HPDE6-E6E7 (cell line): ENCODE measurements around the gene ZMIZ1.

Experiments
- DNase-seq: peaks from one replicate; pipeline ENCODE4 v3.0.0; 2011; ENCODE audit warnings: missing footprints; ENCODE audit errors: extremely low spot score

Gene ZMIZ1

DNA sequence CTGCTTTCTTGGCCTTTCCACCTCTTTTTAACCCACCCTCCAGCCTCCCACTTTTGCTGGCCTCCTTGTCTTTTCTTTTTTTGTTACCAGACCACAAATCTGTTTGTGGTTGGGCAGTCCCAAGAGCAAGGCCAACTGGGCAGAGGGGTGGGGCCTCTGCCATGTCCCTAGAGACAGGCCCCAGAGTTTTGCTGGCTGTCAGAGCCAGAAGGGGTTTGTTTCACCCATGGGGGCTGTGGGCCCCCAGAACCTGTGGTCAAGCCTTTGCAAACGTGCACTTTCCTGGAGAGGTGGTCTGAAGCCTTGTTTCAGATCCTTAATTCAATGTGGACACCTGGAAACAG is 10.3 kb downstream of the ZMIZ1 start:
- no peak for DNase-seq

DNA sequence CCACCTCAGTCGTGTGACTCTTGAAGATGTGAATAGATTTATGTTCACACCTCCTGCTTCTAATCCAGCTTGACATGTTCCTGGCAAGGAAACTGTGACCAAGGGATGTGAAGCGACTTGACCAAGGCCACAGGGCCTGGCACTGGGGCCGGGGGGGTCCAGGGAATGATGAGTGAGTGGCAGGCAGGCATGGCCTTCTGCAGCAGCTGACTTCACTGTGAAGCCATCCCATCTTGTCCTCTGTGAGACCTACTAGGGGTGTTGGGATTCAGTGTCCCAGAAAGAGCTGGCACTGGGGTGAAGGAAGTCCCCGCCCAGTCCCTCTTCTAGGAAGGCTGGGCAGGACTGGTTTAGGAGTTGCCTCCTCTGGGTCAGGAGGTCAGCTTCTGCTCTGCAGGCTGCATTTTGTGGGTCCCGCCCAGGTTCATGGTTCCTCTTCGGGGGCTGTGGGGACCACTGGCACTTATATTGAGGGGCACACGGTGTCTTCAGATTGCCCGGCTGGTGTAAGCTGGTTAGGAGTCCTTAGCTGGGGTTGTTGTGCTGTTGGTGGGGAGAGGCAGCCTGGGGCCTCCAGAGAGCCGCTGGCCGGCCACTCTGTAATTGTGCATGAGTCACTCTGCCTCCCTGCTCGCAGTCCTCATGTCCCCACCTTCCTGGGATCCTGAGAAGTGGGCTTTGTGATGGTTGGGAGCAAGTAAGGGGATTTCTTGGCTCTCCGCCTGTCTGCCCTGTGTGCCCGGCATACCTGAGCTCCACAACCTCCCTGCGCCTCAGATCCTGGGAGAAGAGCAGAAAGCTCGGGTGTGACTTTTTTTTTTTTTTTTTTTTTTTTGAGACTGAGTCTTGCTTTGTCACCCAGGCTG is 11.0 kb downstream of the ZMIZ1 start:
- DNase-seq, result no peak

DNA sequence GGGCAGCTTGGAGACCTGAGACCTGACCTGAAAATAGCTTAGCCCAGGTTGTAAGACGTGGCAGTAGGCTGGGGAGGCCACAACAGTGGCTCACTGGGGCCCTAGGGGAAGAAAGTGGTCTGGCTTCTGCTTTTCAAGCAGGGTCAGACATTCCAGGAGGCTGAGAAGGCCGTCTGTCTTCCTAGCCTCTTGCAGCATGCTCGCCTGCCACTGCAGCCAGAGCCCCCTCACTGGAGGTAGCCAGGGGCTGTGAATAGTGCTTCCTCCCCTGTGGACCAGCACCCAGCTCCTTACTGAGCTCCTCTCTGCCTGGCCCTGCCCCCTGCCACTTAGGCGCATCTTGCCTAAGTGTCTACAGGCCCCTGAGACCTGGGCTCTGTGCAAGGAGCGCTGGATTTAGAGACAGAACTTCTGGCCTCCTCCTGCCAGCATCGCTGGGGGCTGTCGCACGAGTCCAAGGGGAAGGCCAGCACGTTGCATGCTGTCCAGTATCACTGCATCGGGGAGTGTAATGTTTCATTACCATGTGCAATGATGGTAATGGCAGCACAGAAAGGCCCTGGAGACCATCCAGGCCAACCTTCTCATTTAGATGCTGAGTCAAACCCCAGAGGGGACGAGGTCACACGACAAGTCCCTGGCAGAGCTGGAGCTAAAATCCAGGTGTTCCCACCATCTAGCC is 12.7 kb downstream of the ZMIZ1 start:
- no peak for DNase-seq

DNA sequence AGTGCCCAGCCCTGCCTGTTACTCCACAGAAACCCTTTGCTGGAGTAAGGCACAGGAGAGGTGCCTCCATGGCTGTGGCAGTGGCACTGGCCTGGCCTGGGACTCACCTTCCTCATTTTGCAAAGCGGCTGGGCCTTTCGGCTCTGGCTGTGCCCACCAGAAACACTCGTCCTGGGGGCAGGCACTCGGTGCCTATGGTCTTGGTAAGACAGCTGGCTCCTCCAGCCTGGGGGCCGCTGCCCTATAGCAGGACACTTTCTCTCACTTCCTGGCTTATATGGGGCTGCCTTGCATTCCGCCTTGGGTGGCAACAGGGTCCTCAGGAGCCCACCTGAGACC is 13.2 kb downstream of the ZMIZ1 start:
- DNase-seq, result no peak

DNA sequence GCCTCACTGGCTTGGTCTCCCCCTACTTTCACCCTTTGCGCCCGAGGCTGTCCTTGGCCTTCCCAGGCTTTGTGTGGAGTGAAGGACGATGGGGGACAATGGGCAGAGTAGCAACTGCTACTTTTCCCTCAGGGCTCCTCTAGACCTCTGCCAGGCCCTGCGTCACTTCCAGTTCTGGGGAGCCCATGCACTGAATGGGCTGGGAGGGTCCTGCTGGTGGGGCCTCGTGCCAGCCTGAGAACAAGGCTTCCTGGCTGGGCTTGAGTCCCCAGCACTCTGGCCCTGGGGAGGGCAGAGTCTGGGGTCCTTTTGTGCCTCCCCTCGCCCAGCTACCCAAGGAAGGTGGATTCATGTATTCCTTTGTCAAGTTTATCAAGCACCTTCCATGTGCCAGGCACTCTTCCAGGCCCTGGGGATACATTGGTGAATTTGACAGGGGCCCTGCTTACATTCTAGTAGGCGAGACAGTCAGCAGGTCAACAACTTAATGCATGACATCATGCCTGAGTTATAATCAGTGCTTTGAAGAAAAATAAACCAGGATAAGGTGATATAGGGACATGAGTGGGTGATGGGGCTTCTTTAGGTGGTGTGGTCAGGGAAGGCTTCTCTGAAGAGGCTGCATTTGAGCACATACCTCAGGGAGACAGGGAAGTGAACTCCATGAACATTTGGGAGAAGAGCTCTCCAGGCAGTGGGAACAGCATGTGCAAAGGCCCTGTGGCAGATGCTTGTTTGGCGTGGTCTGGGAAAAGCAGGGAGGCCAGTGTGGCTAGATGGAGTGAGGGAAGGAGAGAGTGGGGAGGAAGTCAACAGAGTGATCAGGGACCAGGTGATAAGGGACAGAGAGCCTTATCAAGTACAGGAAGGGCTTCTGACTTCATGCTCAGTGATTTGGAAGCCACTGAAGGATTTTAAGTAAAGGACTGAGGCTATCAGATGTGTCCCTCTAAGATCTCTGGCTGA is 14.1 kb downstream of the ZMIZ1 start:
- no peak for DNase-seq

DNA sequence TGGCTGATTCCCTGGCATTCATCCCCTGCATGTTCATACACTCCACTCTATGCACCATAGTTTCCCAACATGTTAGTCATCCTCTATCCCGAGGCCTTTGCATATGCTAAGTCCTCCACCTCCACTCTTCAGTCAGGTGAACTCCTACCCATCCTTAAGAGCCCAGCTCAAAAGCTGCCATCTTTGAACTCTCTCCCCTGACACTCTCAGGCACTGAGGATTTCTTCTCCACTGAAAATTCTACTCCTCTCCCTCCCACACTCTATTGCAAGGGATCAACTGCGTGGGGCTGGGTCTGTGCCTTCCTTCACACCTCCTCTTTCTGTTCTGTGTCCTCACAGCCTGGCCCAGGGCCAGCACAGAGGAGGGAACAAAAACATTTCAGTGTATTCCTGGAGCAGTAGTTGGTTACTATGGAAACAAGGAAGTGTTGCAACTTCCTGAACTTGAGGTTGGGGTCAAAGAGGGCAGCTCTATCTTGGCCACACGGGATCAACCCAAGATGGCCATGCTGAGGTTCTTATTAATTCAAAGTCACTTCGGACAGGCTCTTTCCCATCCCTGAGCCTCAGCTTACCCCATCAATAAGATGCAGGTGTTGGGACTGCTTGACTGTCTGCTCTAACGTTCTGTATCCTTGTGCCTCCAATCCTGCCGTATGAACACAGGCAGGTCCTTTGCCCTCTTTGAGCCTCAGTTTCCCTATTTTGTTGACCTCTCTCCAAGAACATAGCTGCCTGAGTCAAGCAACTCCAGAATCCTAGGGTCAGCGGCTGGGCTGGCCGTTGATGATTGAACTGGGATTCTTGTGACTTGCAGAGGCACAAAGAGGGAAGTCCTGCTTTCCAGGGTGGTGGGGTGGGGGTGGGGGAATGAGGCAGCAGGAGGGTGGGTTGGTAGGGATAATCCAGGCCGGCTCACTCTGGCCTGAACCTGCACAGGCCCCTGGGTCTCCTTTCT is 15.5 kb downstream of the ZMIZ1 start:
- peak; percentile 79 for DNase-seq

DNA sequence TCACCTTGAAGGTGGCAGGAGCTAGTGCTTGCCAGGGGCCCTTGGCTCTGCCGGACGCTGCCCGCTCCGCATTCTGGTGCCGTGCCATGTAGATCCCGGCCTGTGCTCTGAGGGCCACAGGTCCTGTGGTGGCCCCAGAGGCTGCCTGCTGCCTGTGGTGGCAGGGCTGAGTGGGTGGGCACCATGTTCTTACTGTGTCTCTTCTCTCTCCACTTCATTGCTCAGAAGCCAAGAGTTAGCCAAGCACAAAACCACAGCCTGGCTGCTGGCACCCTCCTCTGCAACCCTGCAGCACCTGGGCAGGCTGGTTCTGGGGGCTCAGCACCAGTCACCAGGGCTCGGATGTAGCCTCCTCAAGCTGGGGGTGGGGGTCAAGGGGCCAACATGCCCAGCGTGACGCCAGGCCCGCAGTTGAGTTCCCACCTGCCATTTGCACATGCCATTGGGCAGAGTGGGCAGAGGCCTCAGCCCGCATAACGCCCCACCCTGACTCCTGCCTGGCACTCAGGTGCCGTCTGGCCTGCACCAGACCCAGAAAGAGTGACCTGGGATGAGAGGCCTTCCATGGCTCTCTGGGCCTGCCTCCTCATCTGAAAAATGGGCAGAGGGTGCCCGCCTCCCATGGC is 16.3 kb downstream of the ZMIZ1 start:
- DNase-seq, result no peak

DNA sequence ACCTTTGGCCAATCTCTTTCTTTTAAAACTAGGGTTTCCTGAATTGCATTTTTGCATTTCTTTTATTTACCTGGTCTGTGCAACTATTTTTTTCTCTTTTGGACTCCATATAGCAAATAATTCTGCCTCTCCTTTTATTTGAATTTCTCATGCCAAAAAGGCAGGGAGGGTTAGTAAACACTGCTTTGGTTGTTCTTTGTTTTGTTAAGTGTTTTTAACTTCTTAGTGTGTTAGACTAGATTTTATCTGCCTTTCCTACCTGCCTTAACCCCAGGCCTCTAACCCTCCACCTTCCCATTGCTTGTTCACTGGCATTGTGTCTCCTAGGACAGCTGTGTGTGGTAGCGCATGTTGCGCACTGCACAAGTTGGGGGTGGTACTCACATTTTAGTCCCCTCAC is 18.1 kb downstream of the ZMIZ1 start:
- DNase-seq, result no peak

DNA sequence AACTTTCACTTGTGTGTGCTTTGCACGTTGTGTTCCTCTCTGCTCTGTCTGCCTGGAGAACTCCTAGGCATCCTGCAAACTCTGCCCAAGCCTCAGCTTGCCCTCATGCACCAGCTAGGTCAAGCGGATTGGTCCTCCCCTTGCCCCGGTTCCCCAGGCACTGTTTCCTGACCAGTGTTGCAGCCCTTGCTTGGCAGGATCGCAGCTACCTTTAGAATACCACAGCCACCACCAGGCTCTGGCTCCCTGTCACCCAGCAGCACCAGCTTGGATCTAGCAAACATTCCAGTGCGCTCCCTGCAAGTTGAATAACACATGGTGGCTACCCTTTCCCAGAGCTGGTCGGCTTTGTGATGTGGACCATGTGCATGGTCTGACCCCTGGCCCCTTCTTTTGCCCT is 19.0 kb downstream of the ZMIZ1 start:
- DNase-seq, result no peak

DNA sequence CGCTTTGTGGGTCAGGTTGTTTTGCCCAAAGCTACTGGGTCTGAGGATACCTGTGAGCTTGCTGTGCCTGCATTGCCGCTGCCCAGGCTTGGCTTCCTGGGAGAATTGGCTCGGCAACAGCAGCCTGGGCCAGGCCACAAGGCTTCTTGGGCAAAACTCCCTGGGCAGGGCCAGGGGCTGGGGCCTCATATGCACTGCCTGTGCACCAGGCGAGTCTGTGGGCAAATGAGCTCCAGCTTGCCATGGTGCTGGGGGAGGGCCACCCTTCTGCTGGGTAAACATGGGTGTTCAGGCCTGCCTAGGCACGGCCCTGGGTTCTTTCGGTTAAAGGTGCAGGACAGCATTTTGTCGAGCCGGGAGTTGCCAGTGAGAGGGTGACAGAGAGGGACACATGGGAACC is 19.4 kb downstream of the ZMIZ1 start:
- DNase-seq, result no peak

DNA sequence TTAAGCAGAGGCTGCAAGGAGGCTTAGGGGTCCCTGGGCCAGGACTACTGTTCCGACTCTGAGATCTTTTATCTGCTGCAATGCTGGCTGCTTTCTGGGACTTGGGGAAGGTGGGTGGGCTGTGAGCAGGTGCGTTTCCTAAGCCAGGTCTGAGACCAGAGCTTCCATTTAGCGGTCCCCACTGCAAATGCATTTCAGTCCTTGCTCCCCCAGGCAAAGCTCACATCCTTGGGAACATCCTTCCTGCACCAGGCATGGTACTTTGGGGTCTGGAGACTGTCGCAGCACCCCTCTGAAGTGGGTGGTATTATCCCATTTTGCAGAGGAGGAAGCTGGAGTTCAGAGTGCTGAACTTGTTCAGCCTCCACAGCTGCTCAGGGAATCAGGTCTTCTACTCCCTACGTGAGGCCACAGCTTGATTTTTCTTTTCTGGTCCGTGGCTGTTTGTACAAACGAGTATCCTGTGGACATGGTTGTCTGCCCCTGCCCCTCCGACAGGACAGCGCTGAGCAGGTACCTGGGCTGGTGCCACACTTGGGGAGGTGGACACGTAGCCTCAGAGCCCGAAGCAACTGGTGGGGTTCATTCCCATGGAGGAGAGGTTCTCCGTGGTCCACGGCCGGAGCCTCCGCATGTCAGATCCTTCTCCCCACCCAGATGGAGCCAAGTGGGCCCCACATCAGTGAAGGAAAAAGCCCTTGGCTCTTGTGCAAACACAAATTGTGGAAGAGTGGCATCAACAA is 20.0 kb downstream of the ZMIZ1 start:
- DNase-seq, result no peak

DNA sequence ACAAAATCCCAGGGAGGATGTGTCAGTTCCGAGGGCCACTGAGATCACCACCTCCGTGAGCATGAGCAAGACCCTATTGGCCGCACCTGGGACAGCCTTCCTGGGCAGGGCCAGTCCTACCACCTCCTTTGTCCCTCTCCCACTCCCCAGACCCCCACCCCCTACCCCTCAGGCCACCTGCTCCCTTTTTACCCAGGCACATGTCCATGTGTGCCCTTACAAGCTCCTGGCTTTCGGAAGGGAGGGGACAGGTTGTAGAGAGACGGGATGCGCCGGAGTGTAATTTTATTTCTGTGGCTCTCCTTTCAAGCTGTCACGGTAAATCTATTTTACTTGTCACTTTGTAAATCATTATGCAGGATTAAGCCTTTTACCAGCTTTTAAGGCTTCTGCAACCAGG is 20.9 kb downstream of the ZMIZ1 start:
- no peak for DNase-seq

DNA sequence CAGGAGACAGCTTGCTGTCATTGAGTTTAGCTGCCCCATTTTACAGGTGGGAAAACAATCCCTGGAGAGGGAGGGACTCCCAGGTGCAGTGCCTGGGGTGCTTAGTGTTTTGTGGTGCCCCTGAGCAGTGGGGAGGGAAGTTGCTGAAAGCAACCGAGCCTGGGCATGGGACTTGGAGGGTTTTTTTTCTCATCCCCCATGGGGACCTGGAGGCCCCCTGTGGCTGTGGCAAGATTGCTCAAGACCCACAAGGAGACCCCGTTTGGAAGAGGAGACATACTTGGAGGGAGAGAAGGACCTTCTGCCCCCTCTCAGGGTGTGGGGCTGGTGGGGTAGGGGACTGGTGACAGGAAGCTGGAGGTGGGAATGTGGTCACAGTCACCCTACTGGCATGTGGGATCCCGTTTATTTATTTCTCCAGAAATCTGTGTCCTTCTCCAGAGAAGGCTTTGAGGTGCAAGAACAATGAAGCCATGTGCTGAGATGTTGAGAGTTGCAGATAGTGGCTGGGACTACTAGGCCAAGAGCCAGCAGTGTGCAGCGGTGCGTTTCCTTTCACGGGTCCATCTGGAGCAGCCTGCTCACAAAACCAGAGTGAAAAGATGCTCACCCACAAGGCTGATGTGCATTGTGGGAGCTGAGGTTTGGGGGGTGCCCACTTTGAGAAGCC is 21.5 kb downstream of the ZMIZ1 start:
- DNase-seq, result no peak

DNA sequence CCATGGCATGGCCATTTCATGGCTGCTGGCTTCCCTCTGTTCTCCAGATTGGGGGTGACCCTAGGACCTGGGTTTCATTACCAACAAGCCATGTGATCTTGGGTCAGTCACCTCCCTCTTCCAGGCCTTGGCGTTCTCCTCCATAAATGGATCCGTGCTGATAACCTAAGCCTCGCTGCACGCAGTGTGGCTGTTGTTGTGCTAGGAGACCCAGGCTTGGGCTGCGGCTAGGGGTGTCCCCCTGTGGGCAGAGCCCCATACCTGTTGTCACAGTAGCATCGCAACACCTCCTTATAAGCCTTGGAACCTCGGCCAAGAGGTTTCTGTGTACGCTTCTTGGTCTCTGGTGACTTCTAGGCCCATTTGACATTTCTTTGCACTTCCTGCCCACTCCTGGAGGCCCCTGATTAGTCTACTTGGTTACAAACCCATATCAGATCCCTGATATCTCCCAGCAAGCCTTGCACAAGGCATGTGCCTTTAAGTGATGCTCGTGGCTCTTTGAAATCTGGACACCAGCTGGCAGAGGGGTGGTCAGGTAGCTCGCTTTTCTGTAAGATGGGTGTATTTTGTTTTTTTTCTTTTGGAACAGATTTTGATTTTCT is 23.6 kb downstream of the ZMIZ1 start:
- DNase-seq, result no peak

DNA sequence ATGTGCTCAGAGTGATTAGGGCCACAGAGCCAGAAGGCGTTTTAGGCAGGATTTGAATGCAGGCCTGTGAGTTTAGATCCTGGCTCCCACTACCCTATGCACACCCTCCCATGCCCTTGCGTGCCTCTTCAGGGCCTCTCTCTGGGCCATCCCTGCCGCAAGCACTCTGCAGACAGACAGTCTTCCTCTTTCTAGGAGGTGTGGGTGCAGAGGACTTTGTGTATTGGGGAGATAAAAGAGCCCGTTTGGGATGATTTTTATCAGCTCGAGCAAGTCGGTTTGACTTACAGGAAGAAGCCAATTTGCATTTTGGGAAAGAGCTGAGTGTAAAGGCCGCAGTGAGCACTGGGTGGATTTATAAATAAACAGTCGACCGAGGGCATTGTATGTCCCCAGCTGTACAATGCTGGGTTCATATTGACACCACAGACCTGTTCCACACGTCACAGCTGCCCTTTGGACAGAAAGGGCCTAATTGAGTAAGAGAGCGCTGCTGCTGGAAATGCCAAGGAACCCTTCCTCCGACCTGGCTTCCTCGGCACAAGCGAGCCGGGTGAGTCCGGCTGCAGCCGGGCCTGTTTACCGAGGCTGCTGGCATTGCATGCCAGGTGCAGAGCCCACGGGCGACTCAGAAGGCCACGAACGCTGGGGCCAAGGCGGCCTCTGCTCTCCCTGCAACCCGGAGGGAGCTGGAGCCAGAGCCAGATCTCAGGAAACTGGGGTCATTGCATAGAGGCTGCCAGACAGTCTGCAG is 25.1 kb downstream of the ZMIZ1 start:
- DNase-seq, result no peak

DNA sequence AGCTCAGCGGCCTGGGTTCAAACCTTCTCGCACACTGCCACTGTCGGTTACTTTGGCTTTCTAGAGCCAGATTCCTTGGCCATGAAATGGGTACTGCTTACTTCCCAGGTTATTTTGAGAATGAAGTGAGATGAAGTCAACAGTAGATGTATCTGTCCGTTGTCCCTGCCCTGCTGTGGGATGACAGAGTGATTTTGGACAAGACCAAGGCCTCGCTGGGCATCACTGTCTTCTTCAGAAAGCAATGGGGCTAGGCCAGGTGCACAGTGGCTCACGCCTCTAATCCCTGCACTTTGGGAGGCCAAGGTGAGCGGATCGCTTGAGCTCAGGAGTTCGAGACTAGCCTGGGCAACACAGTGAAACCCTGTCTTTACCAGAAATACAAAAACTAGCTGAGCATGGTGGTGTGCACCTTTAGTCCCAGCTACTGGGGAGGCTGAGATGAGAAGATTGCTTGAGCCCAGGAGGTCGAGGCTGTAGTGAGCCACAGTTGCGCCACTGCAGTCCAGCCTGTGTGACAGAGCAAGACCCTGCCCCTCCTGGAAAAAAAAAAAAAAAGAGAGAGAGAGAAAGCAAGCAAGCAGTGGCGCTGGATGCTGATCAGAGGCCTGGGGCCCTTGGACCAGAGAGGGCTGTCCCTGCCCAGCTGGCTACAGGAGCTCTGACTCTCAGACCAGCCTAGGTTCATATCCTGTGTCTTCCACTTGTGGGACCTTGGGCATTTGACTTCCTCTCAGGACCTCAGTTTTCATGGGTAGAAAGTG is 25.8 kb downstream of the ZMIZ1 start:
- DNase-seq, result no peak

DNA sequence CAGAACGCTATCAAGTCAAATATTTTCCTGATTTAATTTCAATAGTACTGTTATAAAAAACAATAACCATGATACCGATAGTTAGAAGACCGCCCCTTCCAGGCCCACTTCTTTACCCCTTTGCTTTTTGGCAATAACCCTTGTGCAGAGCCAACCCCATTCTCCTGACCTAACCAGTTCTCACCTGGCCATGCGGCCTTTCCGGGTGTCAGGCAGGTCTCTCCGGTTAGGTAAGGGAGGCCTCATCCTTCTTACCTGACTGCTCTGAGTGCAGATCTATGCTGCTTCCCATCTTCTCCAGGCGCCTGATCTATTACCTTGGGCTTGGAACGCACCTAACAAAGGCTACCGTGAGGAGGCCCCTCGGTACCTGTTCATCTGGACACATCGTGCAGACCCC is 26.6 kb downstream of the ZMIZ1 start:
- no peak for DNase-seq

DNA sequence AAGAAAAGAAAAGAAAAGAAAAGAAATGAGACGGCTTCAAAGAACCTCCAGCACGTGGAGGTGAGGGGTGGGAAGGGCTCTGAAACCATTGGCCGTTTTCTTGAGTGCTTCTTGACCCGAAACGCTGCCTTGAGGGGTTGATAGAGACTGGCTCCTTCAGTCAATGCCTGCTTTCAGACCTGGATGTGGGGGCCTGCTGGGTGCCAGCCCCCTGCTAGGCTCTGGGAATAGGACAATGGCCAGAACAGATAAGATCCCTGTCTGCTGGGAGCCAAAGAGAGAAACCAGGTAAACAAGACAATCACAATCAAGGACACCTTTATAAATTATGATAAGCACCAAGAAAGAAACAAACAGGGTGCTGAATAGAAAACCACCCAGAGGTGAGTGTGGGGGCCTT is 27.7 kb downstream of the ZMIZ1 start:
- DNase-seq, result no peak
